BE2C (cell line): ENCODE measurements around the gene MCC.
"Not testable (repeated sequence)": the region's sequence is repeated elsewhere in the genome, so short reads cannot be mapped to it uniquely, and the experiment has no call there.

Experiments used
- DNase-seq: peaks from one replicate; pipeline ENCODE4 v3.0.0-alpha.2; 2020
- H3K27me3 ChIP-seq: fragments of 250-450 bp; sonication (Bioruptor Pico); 2 replicates; pipeline ENCODE4 v1.5.1; 2020; ENCODE audit warnings: mild to moderate bottlenecking
- H3K36me3 ChIP-seq: fragments of 250-450 bp; sonication (Bioruptor Pico); 2 replicates; pipeline ENCODE4 v1.5.1; 2020; ENCODE audit warnings: mild to moderate bottlenecking
- H3K4me1 ChIP-seq: fragments of 250-450 bp; sonication (Bioruptor Pico); 2 replicates; pipeline ENCODE4 v1.5.1; 2020
- H3K4me3 ChIP-seq: 2 replicates; pipeline ENCODE4 v1.5.1; 2011; ENCODE audit warnings: low read depth, low read length
- H3K9me3 ChIP-seq: fragments of 250-450 bp; sonication (Bioruptor Pico); 2 replicates; pipeline ENCODE4 v1.5.1; 2020
- CTCF ChIP-seq: IDR thresholded peaks from 2 replicates; pipeline ENCODE4 v1.5.1; 2012; ENCODE audit warnings: mild to moderate bottlenecking, low read depth, low read length

Gene MCC

GRCh38 chr5:113421693-113422092 lies 66.6 kb downstream of the MCC start:
- no peak for DNase-seq
- Histone ChIP-seq H3K36me3 (no peaks in the 10 kb centered on the region), H3K9me3 (no peaks in the 10 kb centered on the region), H3K4me3 (no peak overlapping the region), H3K27me3 (no peaks in the 10 kb centered on the region), H3K4me1 (peaks cover 4% of the 10 kb centered on the region; the same call in 1 of the 2 replicates)
- TF ChIP-seq CTCF, result no peak

- TF ChIP-seq CTCF, result no peak
- Histone ChIP-seq H3K4me1 (no peaks in the 10 kb centered on the region), H3K36me3 (no peaks in the 10 kb centered on the region), H3K4me3 (no peak overlapping the region), H3K27me3 (no peaks in the 10 kb centered on the region; the same call in 1 of the 2 replicates), H3K9me3 (no peaks in the 10 kb centered on the region)
- DNase-seq, result no peak
Observed at GRCh38 chr5:113405530-113405929, 82.7 kb downstream of the MCC start.

GRCh38 chr5:113404269-113404668 lies 84.0 kb downstream of the MCC start:
- Histone ChIP-seq H3K9me3 (no peaks in the 10 kb centered on the region), H3K27me3 (no peaks in the 10 kb centered on the region; the same call in 1 of the 2 replicates), H3K4me1 (no peaks in the 10 kb centered on the region), H3K36me3 (no peaks in the 10 kb centered on the region), H3K4me3 (no peak overlapping the region)
- no peak for TF ChIP-seq CTCF
- DNase-seq, result no peak

GRCh38 chr5:113397986-113398385 lies 90.3 kb downstream of the MCC start:
- H3K4me3 ChIP-seq, H3K27me3 ChIP-seq, DNase-seq, H3K9me3 ChIP-seq, H3K36me3 ChIP-seq: not testable (repeated sequence)
- peaks cover 12% of the 10 kb centered on the region for H3K4me1 ChIP-seq

DNA sequence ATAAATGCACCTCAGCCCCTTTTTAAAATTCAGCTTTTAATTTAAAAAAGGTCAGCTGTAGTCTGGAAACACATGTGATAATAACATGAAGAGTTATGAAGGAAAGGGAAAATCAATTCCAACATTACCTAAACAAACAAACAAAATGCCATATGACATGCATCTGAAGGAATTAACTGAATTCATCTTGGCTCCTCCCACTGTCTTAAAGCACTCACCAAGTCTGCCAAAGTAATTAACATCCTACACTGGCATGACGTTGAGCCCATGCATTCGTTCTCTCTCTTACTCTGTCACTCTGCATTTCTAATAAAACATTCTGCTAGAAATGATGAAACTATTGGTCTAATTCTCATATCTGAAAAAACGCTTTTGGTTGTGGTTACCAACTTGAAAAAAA lies 91.2 kb downstream of the MCC start:
- no peak for TF ChIP-seq CTCF
- Histone ChIP-seq H3K9me3 (no peaks in the 10 kb centered on the region), H3K27me3 (no peaks in the 10 kb centered on the region), H3K4me3 (no peak overlapping the region), H3K36me3 (no peaks in the 10 kb centered on the region), H3K4me1 (peaks cover 12% of the 10 kb centered on the region)
- no peak for DNase-seq

DNA sequence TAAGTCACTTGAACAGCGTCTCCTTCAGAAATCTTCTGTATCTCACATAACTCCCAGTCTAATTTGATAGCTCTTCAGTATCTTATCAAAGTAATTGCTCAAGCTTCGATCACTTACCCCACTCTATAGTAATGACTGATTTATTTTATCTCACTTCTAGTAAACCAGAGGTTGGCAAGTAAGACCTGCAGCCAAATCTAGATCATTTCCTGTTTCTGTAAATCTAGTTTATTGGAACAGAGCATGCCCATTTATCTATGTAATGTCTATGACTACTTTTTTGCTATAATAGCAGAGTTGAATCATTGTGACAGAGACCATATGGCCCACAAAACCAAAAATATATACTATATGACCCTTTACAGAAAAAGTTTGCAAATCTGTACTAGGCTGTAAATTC lies 93.6 kb downstream of the MCC start:
- DNase-seq, result no peak
- no peaks in the 10 kb centered on the region for H3K27me3 ChIP-seq
- no peaks in the 10 kb centered on the region for H3K9me3 ChIP-seq
- TF ChIP-seq CTCF, result no peak
- peaks cover 12% of the 10 kb centered on the region for H3K4me1 ChIP-seq
- H3K4me3 ChIP-seq, result no peak overlapping the region
- no peaks in the 10 kb centered on the region for H3K36me3 ChIP-seq

DNA sequence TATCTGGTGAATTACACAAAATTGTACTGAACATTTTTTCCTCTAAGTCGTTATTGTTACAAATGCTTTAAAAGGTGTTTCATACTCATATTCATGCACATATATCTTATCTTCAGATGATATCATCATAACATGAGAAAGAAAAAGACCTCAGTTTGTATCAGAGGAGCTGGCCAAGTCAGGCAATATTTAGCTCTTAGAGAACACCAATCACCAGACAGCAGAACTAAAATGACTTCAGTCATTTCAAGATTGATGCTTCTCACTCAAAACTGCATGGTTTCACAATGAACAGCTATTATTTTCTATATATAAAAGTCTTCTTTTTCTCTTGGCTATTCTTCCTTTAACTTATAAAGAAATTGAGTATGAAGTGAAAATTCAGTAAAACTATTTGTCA lies 98.0 kb downstream of the MCC start:
- DNase-seq, result no peak
- no peak for TF ChIP-seq CTCF
- Histone ChIP-seq H3K4me3 (no peak overlapping the region), H3K9me3 (no peaks in the 10 kb centered on the region), H3K27me3 (no peaks in the 10 kb centered on the region), H3K36me3 (no peaks in the 10 kb centered on the region), H3K4me1 (peaks cover 12% of the 10 kb centered on the region)
